NB4 (cell line): ENCODE measurements around the gene KLHL21.

Experiments
- CTCF ChIP-seq: IDR thresholded peaks from one replicate; pipeline ENCODE4 v1.5.1; 2012; ENCODE audit warnings: low read depth, low read length
- MAX ChIP-seq: IDR thresholded peaks from 2 replicates; pipeline ENCODE4 v1.6.1; 2011; ENCODE audit warnings: low read depth, low read length

- TF ChIP-seq CTCF (no peak), MAX (no peak)
These were observed 26.4 kb upstream of the KLHL21 start for GRCh38 chr1:6628971-6629479.
